Common myeloid progenitor, CD34-positive (primary cell): ENCODE measurements around the gene CFAP161.
"Not testable (repeated sequence)": the region's sequence is repeated elsewhere in the genome, so short reads cannot be mapped to it uniquely, and the experiment has no call there.

Experiments used
- CTCF ChIA-PET: fragments of 350-600 bp; sonication (Branson Sonifier 250); formaldehyde crosslinking; loops from one replicate; lab custom pipeline; 2021; ENCODE audit warnings: antibody characterized with exemption; lab: Charles Lee
- POLR2A ChIA-PET: fragments of 350-600 bp; sonication (Branson Sonifier 250); formaldehyde crosslinking; loops from one replicate; lab custom pipeline; 2021; ENCODE audit warnings: antibody characterized with exemption; lab: Charles Lee
- DNase-seq, 3 donors: peaks; one replicate each; pipeline versions ENCODE4 v3.0.0 to v3.0.0-alpha.2; 2013
- H3K27ac ChIP-seq, 2 experiments: 1 replicate in 1 of 2; 2 replicates in 1 of 2; pipeline ENCODE4 v1.7.0; 2013; ENCODE audit warnings: inconsistent platforms in 2 of 2, low read length in 2 of 2, mild to moderate bottlenecking in 2 of 2, low read depth in 1 of 2, moderate library complexity in 1 of 2; ENCODE audit not compliant: severe bottlenecking in 2 of 2, insufficient read depth in 1 of 2, poor library complexity in 1 of 2
- H3K27me3 ChIP-seq, 5 experiments: replicated peaks in 2 of 5; 1 replicate in 3 of 5; 2 replicates in 2 of 5; pipeline versions ENCODE4 v1.6.1 to v1.7.0; 2013; ENCODE audit warnings: low read length in 4 of 5, mild to moderate bottlenecking in 2 of 5, moderate library complexity in 2 of 5, inconsistent platforms in 1 of 5; ENCODE audit not compliant: insufficient read depth in 5 of 5, control insufficient read depth in 4 of 5
- H3K36me3 ChIP-seq, 4 experiments: 1 replicate in 2 of 4; 2 replicates in 2 of 4; pipeline versions ENCODE4 v1.6.1 to v1.7.0; 2013; ENCODE audit warnings: low read length in 3 of 4, control low read depth in 1 of 4, mild to moderate bottlenecking in 1 of 4; ENCODE audit not compliant: control insufficient read depth in 4 of 4, insufficient read depth in 4 of 4
- H3K4me1 ChIP-seq, 4 experiments: 1 replicate in 3 of 4; 2 replicates in 1 of 4; pipeline versions ENCODE4 v1.6.1 to v1.7.1; 2013; ENCODE audit warnings: low read length in 3 of 4, mild to moderate bottlenecking in 3 of 4, control low read depth in 1 of 4, inconsistent platforms in 1 of 4, moderate library complexity in 1 of 4; ENCODE audit not compliant: control insufficient read depth in 4 of 4, insufficient read depth in 4 of 4; ENCODE audit errors: control extremely low read depth in 1 of 4
- H3K4me3 ChIP-seq, 7 experiments: 1 replicate in 4 of 7; 2 replicates in 3 of 7; pipeline versions ENCODE4 v1.5.1 to v1.7.0; 2013; ENCODE audit warnings: mild to moderate bottlenecking in 7 of 7, low read length in 6 of 7, moderate library complexity in 6 of 7, inconsistent platforms in 2 of 7, low read depth in 2 of 7, control low read depth in 1 of 7; ENCODE audit not compliant: insufficient read depth in 4 of 7, control insufficient read depth in 1 of 7; ENCODE audit errors: extremely low read depth in 1 of 7
- H3K9me3 ChIP-seq, 5 experiments: 1 replicate in 4 of 5; 2 replicates in 1 of 5; pipeline versions ENCODE4 v1.6.1 to v1.7.1; 2013; ENCODE audit warnings: low read length in 4 of 5, mild to moderate bottlenecking in 2 of 5, inconsistent platforms in 1 of 5, low read depth in 1 of 5, moderate library complexity in 1 of 5; ENCODE audit not compliant: control insufficient read depth in 4 of 5, insufficient read depth in 2 of 5; ENCODE audit errors: control extremely low read depth in 1 of 5
- WGBS: methylation state at CpG from one replicate; pipeline ENCODE4 v1.1.5; 2013; ENCODE audit not compliant: insufficient coverage; 5-methylcytosine and 5-hydroxymethylcytosine counted together

CFAP161 gene

GRCh38 chr15:81152799-81153198 is 18.7 kb downstream of the CFAP161 start:
- ChIA-PET POLR2A (no interaction called here), CTCF (interaction anchor here (1.6 to 12.8 kb wide), 2 partner anchors 9 to 108 kb away, joined by 3 to 294 read pairs; no protein-coding TSS in a partner anchor)
- no peaks in the 10 kb centered on the region for H3K9me3 ChIP-seq
- H3K27me3 ChIP-seq = peaks cover 0 to 11% (median 0%) of the 10 kb centered on the region in 5 experiments
- H3K27ac ChIP-seq = no peak overlapping the region
- no peaks in the 10 kb centered on the region for H3K36me3 ChIP-seq
- H3K4me3 ChIP-seq = no peak overlapping the region
- peaks cover 0 to 10% (median 2%) of the 10 kb centered on the region in 4 experiments for H3K4me1 ChIP-seq
- DNase-seq = no peak
- 98% methylated on average over 4 of the region's 4 CpGs for WGBS

- Histone ChIP-seq H3K27ac (no peak overlapping the region), H3K4me1 (peaks cover 0 to 13% (median 3%) of the 10 kb centered on the region in 4 experiments), H3K27me3 (peaks cover 0 to 4% (median 0%) of the 10 kb centered on the region in 5 experiments), H3K36me3 (no peaks in the 10 kb centered on the region), H3K4me3 (peak overlapping the region in 1 of 7 experiments; percentile 13), H3K9me3 (no peaks in the 10 kb centered on the region)
- ChIA-PET CTCF (interaction anchor here (0.6 to 12.8 kb wide), 19 partner anchors 9 to 202 kb away, joined by 3 to 294 read pairs (median 5); no protein-coding TSS in a partner anchor), POLR2A (no interaction called here)
- 60% methylated on average over 10 of the region's 10 CpGs for WGBS
- peak; percentile 65 to 81 (median 79) for DNase-seq
These were observed 21.5 kb downstream of the CFAP161 start for GRCh38 chr15:81155375-81156218.

- DNase-seq = peak in 2 of 3 donors; percentile 29 to 34
- Histone ChIP-seq H3K4me3 (no peak overlapping the region), H3K27me3 (no peaks in the 10 kb centered on the region), H3K36me3 (no peaks in the 10 kb centered on the region), H3K9me3 (no peaks in the 10 kb centered on the region), H3K4me1 (peaks cover under 1 to 20% (median 8%) of the 10 kb centered on the region in 4 experiments), H3K27ac (no peak overlapping the region)
- POLR2A ChIA-PET = no interaction called here
- CTCF ChIA-PET = interaction anchor here (0.6 to 12.8 kb wide), 18 partner anchors 8 to 181 kb away, joined by 3 to 294 read pairs (median 6); no protein-coding TSS in a partner anchor
- whole genome bisulfite sequencing = 89% methylated on average over 1 of the region's 3 CpGs
These were observed 22.3 kb downstream of the CFAP161 start for GRCh38 chr15:81156324-81156723.

- no peak overlapping the region for H3K27ac ChIP-seq
- whole genome bisulfite sequencing = 50% methylated on average over 2 of the region's 5 CpGs
- no peak for DNase-seq
- no peak overlapping the region for H3K4me3 ChIP-seq
- H3K9me3 ChIP-seq = no peaks in the 10 kb centered on the region
- ChIA-PET POLR2A (interaction anchor here (0.6 to 0.7 kb wide), 2 partner anchors 99 to 862 kb away, joined by 3 read pairs; no protein-coding TSS in a partner anchor), CTCF (interaction anchor here (0.7 to 12.8 kb wide), 8 partner anchors 7 to 104 kb away, joined by 3 to 294 read pairs (median 10); no protein-coding TSS in a partner anchor)
- H3K36me3 ChIP-seq = no peaks in the 10 kb centered on the region
- no peaks in the 10 kb centered on the region for H3K27me3 ChIP-seq
- H3K4me1 ChIP-seq = peaks cover 3 to 30% (median 16%) of the 10 kb centered on the region in 4 experiments
These were observed 23.3 kb downstream of the CFAP161 start for GRCh38 chr15:81157195-81157938.

GRCh38 chr15:81157939-81158223 is 23.8 kb downstream of the CFAP161 start:
- Histone ChIP-seq H3K27ac (no peak overlapping the region), H3K36me3 (no peaks in the 10 kb centered on the region), H3K27me3 (no peaks in the 10 kb centered on the region), H3K9me3 (no peaks in the 10 kb centered on the region), H3K4me3 (no peak overlapping the region), H3K4me1 (peaks cover 3 to 30% (median 16%) of the 10 kb centered on the region in 4 experiments)
- WGBS = 100% methylated on average over 1 of the region's 2 CpGs
- ChIA-PET POLR2A (interaction anchor here (0.7 kb wide), 1 partner anchor 861 kb away, joined by 3 read pairs; no protein-coding TSS in a partner anchor), CTCF (interaction anchor here (2.6 to 12.8 kb wide), 3 partner anchors 13 to 103 kb away, joined by 7 to 294 read pairs (median 21); no protein-coding TSS in a partner anchor)
- DNase-seq = no peak

- CTCF ChIA-PET = interaction anchor here (12.8 kb wide), 1 partner anchor 103 kb away, joined by 294 read pairs; no protein-coding TSS in a partner anchor
- H3K27ac ChIP-seq, H3K27me3 ChIP-seq, H3K36me3 ChIP-seq, H3K9me3 ChIP-seq, POLR2A ChIA-PET, H3K4me3 ChIP-seq, DNase-seq: not testable (repeated sequence)
- peaks cover 3 to 30% (median 16%) of the 10 kb centered on the region in 4 experiments for H3K4me1 ChIP-seq
- WGBS = 96% methylated on average over 18 of the region's 37 CpGs
These were observed 24.5 kb downstream of the CFAP161 start for GRCh38 chr15:81158561-81158960.
